Activated T-cell treated with anti-CD3 and anti-CD28 coated beads, Interleukin-2, amount 50 U/mL, for 4 hours (primary cell): ENCODE results near the gene RAD50. TPM values are rescaled to one million over a fixed set of nuclear protein-coding genes. Genes with fewer than 3 reads are reported as not detected.

Source experiments
- ATAC-seq, 2 donors: fragments of 200-7000 bp; cut with Tn5 transposase; one replicate each; pipeline ENCODE4 v1.10.0; 2021
- DNase-seq: peaks from one replicate; pipeline ENCODE4 v3.0.0-alpha.2; 2020
- H3K27me3 Mint-ChIP-seq: one replicate; pipeline ENCODE4 v1.8.0; 2021; ENCODE audit warnings: low read depth, mixed read lengths
- H3K36me3 Mint-ChIP-seq: one replicate; pipeline ENCODE4 v1.8.0; 2022; ENCODE audit warnings: mixed read lengths; ENCODE audit not compliant: insufficient read depth
- H3K4me1 Mint-ChIP-seq: one replicate; pipeline ENCODE4 v1.8.0; 2021; ENCODE audit warnings: low read depth, mixed read lengths
- H3K4me3 Mint-ChIP-seq: one replicate; pipeline ENCODE4 v1.8.0; 2021; ENCODE audit warnings: mild to moderate bottlenecking, moderate library complexity, mixed read lengths
- H3K9me3 Mint-ChIP-seq: one replicate; pipeline ENCODE4 v1.8.0; 2021; ENCODE audit warnings: mixed read lengths
- total RNA-seq, 3 donors: library from RNA; stranded (reverse); gene quantifications; one replicate each; pipeline ENCODE4 v1.2.1, GENCODE V29; 2021

RAD50 gene
- total RNA-seq, 3 donors from 2014 or later = 42.7 to 46.8 (median 43.6) TPM

GRCh38 chr5:132667309-132667708 is 110.5 kb downstream of the RAD50 start:
- DNase-seq (no peak), ATAC-seq (no peak)
- Mint-ChIP-seq H3K27me3 (no peaks in the 10 kb centered on the region), H3K36me3 (no peaks in the 10 kb centered on the region), H3K4me3 (no peak overlapping the region), H3K4me1 (peaks cover 19% of the 10 kb centered on the region), H3K9me3 (no peaks in the 10 kb centered on the region)

GRCh38 chr5:132667761-132668705 is 111.3 kb downstream of the RAD50 start:
- no peak for DNase-seq
- Mint-ChIP-seq H3K4me1 (peaks cover 14% of the 10 kb centered on the region), H3K36me3 (no peaks in the 10 kb centered on the region), H3K9me3 (no peaks in the 10 kb centered on the region), H3K4me3 (no peak overlapping the region), H3K27me3 (no peaks in the 10 kb centered on the region)
- no peak for ATAC-seq

GRCh38 chr5:132668706-132669454 is 112.1 kb downstream of the RAD50 start:
- no peak for ATAC-seq
- no peak for DNase-seq
- no peaks in the 10 kb centered on the region for H3K36me3 Mint-ChIP-seq
- no peaks in the 10 kb centered on the region for H3K27me3 Mint-ChIP-seq
- H3K4me3 Mint-ChIP-seq = no peak overlapping the region
- no peaks in the 10 kb centered on the region for H3K9me3 Mint-ChIP-seq
- peaks cover 7% of the 10 kb centered on the region for H3K4me1 Mint-ChIP-seq

GRCh38 chr5:132669455-132669820 is 112.7 kb downstream of the RAD50 start:
- Mint-ChIP-seq H3K27me3 (no peaks in the 10 kb centered on the region), H3K36me3 (no peaks in the 10 kb centered on the region)
- no peak for ATAC-seq

GRCh38 chr5:132669966-132670882 is 113.4 kb downstream of the RAD50 start:
- DNase-seq (no peak), ATAC-seq (no peak)
- H3K4me3 Mint-ChIP-seq = no peak overlapping the region
- no peaks in the 10 kb centered on the region for H3K27me3 Mint-ChIP-seq
- H3K36me3 Mint-ChIP-seq = no peaks in the 10 kb centered on the region
- H3K4me1 Mint-ChIP-seq = peaks cover 8% of the 10 kb centered on the region
- no peaks in the 10 kb centered on the region for H3K9me3 Mint-ChIP-seq

More at GRCh38 chr5:132669455-132669820, 112.7 kb downstream of the RAD50 start:
- DNase-seq = no peak
- Mint-ChIP-seq H3K4me3 (no peak overlapping the region), H3K9me3 (no peaks in the 10 kb centered on the region), H3K4me1 (peaks cover 5% of the 10 kb centered on the region)

- Mint-ChIP-seq H3K4me1 (peaks cover 9% of the 10 kb centered on the region), H3K27me3 (no peaks in the 10 kb centered on the region), H3K9me3 (no peaks in the 10 kb centered on the region), H3K4me3 (no peak overlapping the region), H3K36me3 (no peaks in the 10 kb centered on the region)
- no peak for ATAC-seq
- DNase-seq = no peak
These were observed 114.2 kb downstream of the RAD50 start for GRCh38 chr5:132671000-132671399.

GRCh38 chr5:132673488-132673887 is 116.7 kb downstream of the RAD50 start:
- Mint-ChIP-seq H3K27me3 (peaks cover 2% of the 10 kb centered on the region), H3K36me3 (no peaks in the 10 kb centered on the region), H3K4me3 (no peak overlapping the region), H3K4me1 (peaks cover 11% of the 10 kb centered on the region), H3K9me3 (no peaks in the 10 kb centered on the region)
- no peak for ATAC-seq
- no peak for DNase-seq

GRCh38 chr5:132673939-132674630 is 117.3 kb downstream of the RAD50 start, which contains the start of gene IL4:
Gene IL4, plus strand, starts transcription at chr5:132673989. Its CDS starts 62 bp downstream, at chr5:132674051.
- H3K9me3 Mint-ChIP-seq = no peaks in the 10 kb centered on the region
- peak within 1 kb of the TSS; percentile 63 for H3K4me3 Mint-ChIP-seq
- peak in 1 of 2 donors; percentile 38 for ATAC-seq
- no peak for DNase-seq
- H3K36me3 Mint-ChIP-seq = no peaks in the 10 kb centered on the region
- H3K4me1 Mint-ChIP-seq = peaks cover 11% of the 10 kb centered on the region
- H3K27me3 Mint-ChIP-seq = peaks cover 2% of the 10 kb centered on the region

GRCh38 chr5:132674671-132675506 is 118.1 kb downstream of the RAD50 start:
- ATAC-seq (peak; percentile 63 to 64), DNase-seq (no peak)
- Mint-ChIP-seq H3K36me3 (no peaks in the 10 kb centered on the region), H3K9me3 (no peaks in the 10 kb centered on the region), H3K4me1 (peaks cover 11% of the 10 kb centered on the region), H3K27me3 (peaks cover 2% of the 10 kb centered on the region), H3K4me3 (peak overlapping the region; percentile 63)

- Mint-ChIP-seq H3K36me3 (no peaks in the 10 kb centered on the region), H3K4me3 (no peak overlapping the region), H3K27me3 (peaks cover 2% of the 10 kb centered on the region), H3K4me1 (peaks cover 11% of the 10 kb centered on the region), H3K9me3 (no peaks in the 10 kb centered on the region)
- no peak for ATAC-seq
- no peak for DNase-seq
These were observed 119.3 kb downstream of the RAD50 start for GRCh38 chr5:132675936-132676689.

- no peak for ATAC-seq
These were observed 120.4 kb downstream of the RAD50 start for GRCh38 chr5:132677191-132677590.

GRCh38 chr5:132677682-132678400 is 121.1 kb downstream of the RAD50 start:
- DNase-seq (no peak), ATAC-seq (no peak)
- H3K4me1 Mint-ChIP-seq = peaks cover 11% of the 10 kb centered on the region
- H3K27me3 Mint-ChIP-seq = peaks cover 2% of the 10 kb centered on the region
- H3K4me3 Mint-ChIP-seq = no peak overlapping the region
- H3K36me3 Mint-ChIP-seq = no peaks in the 10 kb centered on the region
- no peaks in the 10 kb centered on the region for H3K9me3 Mint-ChIP-seq

More at GRCh38 chr5:132677191-132677590, 120.4 kb downstream of the RAD50 start:
- no peaks in the 10 kb centered on the region for H3K9me3 Mint-ChIP-seq
- DNase-seq = no peak
- H3K4me1 Mint-ChIP-seq = peaks cover 11% of the 10 kb centered on the region
- H3K27me3 Mint-ChIP-seq = peaks cover 2% of the 10 kb centered on the region
- no peak overlapping the region for H3K4me3 Mint-ChIP-seq
- H3K36me3 Mint-ChIP-seq = no peaks in the 10 kb centered on the region
